ENCODE data around the gene ZDHHC11B. TPM values are rescaled to one million over a fixed set of nuclear protein-coding genes. Genes with fewer than 3 reads are reported as not detected.
A peak's percentile ranks its signal among the peaks of the same experiment; 100 is the strongest.
"Not testable (repeated sequence)": the region's sequence is repeated elsewhere in the genome, so short reads cannot be mapped to it uniquely, and the experiment has no call there.

Gene ZDHHC11B, protein sequence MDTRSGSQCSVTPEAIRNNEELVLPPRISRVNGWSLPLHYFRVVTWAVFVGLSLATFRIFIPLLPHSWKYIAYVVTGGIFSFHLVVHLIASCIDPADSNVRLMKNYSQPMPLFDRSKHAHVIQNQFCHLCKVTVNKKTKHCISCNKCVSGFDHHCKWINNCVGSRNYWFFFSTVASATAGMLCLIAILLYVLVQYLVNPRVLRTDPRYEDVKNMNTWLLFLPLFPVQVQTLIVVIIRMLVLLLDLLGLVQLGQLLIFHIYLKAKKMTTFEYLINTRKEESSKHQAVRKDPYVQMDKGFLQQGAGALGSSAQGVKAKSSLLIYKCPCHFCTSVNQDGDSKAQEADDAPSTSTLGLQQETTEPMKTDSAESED
- not detected in 2 replicates for total RNA-seq (2014; rRNA removed; shearing (Covaris generic))

GRCh38 chr5:784428-785177, at the start of gene ZDHHC11B:
ZDHHC11B (minus strand) TSS chr5:784729; CDS start chr5:766919, 17,810 bp downstream.
- DNase-seq (ENCODE audit: low read depth) = peak; percentile 53

DNA sequence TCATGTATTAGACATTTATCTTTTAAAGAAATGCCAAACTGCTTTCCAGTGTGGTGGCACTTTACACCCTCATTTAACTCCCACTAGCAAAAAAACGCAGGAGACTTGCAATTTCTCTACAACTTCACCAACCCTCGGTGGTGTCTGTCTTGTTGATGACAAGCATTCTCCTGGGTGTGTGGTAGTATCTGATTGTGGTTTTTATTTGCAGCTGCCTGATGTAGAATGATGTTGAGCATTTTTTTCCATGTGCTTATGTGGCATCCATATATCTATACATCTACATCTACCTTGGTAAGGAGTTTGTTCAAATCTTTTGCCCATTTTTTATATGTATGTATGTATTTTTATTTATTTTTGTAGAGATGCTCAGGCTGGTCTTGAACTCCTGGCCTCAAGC, 49.5 kb upstream of the ZDHHC11B start:
- not testable (repeated sequence) for DNase-seq (ENCODE audit: low read depth)

GRCh38 chr5:828194-828593, 43.7 kb upstream of the ZDHHC11B start:
- DNase-seq (ENCODE audit: low read depth) = not testable (repeated sequence)

GRCh38 chr5:825544-825943, 41.0 kb upstream of the ZDHHC11B start:
- DNase-seq (ENCODE audit: low read depth) = not testable (repeated sequence)

DNA sequence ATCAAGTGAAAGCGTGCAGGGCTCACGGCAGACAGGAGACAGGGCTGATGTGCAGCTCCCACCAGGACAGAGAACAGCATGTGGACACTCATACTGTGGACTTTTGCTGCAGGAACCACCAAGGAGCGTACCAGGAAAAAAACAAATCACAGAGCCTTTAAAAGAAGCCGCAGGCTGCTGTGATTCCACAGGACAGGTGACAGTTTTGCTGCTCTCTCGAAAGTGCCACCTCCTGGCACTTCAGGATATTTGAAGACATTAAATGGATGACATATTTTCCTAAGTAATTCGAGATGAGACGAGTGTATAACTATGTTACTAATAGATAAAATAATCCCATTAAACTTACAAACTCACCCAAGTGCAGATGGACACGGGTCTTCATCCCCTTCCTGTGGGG, 37.0 kb upstream of the ZDHHC11B start:
- DNase-seq (ENCODE audit: low read depth) = no peak

- DNase-seq (ENCODE audit: low read depth) = no peak
These were observed 35.7 kb upstream of the ZDHHC11B start for GRCh38 chr5:820245-820644.

DNA sequence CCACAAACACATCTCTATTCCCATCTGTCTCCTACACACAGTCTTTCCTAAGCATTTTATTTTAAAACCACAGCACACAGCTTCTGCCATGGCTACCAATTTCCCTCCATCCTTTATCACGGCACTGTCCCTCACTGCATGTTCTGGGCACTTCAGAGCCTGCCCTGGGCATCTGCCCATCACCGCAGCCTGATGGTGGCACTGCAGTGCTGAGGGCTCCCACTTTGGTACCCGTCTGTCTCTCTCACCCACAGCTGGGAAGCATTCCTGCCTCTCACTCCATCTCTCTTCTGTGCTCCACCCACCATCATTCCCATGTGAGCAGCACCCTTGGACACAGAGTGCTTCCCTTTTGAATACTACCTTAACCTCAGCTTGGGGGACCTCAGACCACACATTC, 34.5 kb upstream of the ZDHHC11B start:
- no peak for DNase-seq (ENCODE audit: low read depth)

GRCh38 chr5:816176-816575, 31.6 kb upstream of the ZDHHC11B start:
- DNase-seq (ENCODE audit: low read depth) = no peak

- no peak for DNase-seq (ENCODE audit: low read depth)
These were observed 30.9 kb upstream of the ZDHHC11B start for GRCh38 chr5:815449-815848.

- not testable (repeated sequence) for DNase-seq (ENCODE audit: low read depth)
These were observed 29.0 kb upstream of the ZDHHC11B start for GRCh38 chr5:813575-813974.

DNA sequence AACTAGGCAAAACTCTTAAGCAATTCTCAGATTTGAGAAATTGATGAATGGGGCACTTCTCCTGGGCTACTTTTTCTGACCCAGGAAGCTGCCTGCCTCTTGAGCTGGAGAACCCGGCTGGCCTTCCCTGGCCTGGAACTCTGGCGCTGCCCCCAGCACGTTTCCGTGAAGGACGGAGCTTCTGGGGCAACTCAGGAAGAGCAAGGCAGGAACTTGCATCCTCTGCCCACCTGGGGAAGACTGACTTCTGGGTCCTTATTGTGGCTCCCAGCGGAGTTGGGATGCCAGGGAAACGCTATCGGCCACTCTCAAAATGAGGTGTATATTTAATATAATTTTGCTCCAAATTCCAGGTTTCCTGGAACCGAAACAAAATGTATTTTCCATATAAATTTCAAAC, 26.9 kb upstream of the ZDHHC11B start:
- not testable (repeated sequence) for DNase-seq (ENCODE audit: low read depth)

DNA sequence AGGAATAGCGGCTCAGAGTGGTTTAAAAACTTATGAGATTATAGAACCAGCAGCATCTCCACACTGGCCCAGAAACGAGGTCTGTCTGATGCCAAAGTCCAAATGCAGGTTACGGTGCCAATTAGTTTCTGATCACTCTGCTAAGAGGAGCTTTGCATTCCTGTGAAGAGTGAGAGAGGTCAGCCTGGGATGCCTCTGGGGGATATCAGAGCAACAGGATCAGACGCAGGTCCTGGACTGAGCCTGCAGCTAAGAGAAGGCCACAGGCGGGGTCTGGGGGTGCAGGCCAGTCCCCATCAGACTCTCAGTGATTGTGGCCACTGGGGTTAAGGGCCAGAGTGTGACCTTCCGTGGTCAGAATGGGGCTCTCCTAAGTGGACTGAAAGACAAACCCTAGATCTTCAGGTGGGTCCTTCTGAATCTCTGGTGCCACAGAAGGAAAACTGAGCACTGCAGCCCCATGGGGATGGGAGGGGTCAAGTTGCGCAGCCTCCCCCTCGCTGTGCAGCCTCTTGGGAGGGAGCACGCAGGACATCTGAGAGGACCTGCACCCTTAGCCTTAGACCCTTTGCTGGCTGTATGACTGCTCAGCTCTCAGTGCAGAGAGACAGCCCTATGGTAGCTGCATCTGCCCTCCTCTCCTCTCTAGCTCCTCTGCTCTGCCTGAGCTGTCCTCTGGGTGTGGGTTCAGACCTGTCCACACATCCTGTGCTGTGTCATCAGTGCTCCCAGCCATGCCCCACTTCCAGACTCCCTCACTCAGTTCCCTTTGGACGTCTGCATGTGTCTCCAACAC, 23.4 kb upstream of the ZDHHC11B start:
- DNase-seq (ENCODE audit: low read depth) = not testable (repeated sequence)

GRCh38 chr5:801472-801871, 16.9 kb upstream of the ZDHHC11B start:
- DNase-seq (ENCODE audit: low read depth) = no peak

DNA sequence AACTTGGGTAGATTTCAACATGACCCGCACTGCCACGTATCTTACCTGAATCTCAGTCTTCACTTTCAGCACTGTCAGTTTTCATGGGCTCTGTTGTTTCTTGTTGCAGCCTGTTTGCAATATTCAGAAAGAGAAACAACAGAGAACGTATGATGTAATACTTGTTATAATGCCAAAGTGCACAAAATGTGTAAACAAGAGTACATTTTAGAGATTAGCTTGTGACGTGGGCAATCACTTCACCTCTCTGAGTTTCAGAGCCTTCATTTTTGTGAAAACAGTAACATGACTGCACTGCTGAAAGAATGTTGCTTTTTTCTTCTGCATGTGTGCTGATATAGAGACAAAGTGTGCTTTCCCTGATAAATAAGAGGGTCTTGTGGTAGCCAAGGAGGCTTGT, 16.5 kb upstream of the ZDHHC11B start:
- DNase-seq (ENCODE audit: low read depth) = not testable (repeated sequence)

DNA sequence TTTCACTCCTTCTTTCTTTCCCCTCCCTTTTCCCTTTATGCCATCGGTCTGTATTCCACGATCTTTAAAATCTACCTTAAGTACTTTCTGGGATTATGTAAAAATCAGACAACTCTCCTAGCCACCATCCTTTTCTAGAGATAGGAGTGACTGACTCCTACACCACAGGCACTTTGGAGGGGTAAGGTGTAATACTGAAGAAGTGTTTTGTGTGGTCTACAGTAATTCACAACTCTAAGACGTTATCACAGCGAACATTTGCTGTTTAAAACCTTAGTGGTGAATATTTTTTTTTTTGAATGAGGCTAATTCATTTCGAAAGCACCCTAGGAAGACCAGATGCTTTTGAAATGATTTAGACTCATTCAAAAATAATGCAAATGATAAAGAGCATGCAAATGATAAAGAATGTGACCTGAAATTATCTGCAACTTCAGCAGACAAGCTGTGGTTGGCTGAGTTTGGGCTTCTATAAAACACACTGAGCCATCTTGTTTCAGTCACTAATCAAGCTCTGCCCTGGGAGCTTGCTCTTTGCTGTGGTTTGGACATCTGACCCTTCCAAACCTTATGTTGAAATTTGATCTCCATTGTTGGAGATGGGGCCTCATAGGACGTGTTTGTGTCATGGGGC, 14.1 kb upstream of the ZDHHC11B start:
- not testable (repeated sequence) for DNase-seq (ENCODE audit: low read depth)

DNA sequence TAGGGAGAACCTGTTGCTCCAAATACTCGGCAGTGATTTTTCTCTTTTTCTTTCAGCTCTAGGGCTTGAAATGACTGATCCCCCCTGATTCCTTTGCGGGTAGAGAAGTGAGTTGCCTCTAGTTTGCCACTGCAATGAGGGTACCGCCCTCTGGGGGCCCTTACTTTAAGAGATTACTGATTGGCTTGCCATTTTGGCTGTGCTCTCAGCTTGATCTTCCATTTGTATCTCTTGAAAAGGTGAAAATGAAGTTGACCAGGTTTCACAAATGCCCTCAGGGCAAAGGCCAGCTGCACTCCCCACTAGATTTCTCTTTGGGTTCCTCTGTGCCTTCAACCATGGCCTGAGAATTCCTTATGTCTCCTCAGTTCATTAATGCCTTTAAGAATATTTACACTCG, 13.5 kb upstream of the ZDHHC11B start:
- DNase-seq (ENCODE audit: low read depth) = not testable (repeated sequence)

DNA sequence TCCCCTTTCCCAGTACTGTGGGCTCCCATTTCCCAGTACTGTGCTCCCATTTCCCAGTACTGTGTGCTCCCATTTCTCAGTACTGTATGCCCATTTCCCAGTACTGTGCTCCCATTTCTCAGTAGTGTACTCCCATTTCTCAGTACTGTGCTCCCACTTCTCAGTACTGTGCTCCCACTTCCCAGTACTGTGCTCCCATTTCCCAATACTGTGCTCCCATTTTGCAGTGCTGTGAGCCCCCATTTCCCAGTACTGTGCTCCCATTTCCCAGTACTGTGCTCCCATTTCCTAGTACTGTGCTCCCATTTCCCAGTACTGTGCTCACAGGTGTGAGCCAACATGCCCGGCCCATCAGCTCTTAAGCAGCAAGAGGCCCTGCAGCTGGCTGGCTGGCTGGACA, 11.3 kb upstream of the ZDHHC11B start:
- DNase-seq (ENCODE audit: low read depth) = not testable (repeated sequence)

- DNase-seq (ENCODE audit: low read depth) = not testable (repeated sequence)
These were observed 10.4 kb upstream of the ZDHHC11B start for GRCh38 chr5:794948-795347.

DNA sequence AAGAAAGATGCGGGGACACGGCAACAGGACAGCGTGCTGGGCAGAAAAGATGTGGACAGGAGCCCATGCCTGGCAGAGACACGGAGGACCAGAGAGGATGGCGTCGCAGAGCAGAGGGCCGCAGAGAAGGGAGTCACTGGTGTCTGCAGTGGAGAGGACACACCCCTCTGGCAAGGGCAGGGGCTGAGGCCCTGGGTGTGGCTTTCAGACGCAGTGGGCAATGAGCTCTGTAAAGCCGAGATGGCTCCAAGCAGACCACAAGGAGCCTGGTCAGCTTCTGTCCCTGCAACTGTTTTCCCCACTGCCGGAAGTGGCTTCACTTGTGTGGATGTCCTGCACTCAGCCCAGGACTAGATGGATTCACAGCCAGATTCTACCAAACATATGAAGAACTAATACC, 4.2 kb upstream of the ZDHHC11B start:
- not testable (repeated sequence) for DNase-seq (ENCODE audit: low read depth)

GRCh38 chr5:787857-788233, 3.3 kb upstream of the ZDHHC11B start:
- DNase-seq (ENCODE audit: low read depth) = not testable (repeated sequence)

GRCh38 chr5:787224-787856, 2.8 kb upstream of the ZDHHC11B start:
- DNase-seq (ENCODE audit: low read depth) = not testable (repeated sequence)
